ENCODE measurements around the gene KLF6.

KLF6 gene

DNA sequence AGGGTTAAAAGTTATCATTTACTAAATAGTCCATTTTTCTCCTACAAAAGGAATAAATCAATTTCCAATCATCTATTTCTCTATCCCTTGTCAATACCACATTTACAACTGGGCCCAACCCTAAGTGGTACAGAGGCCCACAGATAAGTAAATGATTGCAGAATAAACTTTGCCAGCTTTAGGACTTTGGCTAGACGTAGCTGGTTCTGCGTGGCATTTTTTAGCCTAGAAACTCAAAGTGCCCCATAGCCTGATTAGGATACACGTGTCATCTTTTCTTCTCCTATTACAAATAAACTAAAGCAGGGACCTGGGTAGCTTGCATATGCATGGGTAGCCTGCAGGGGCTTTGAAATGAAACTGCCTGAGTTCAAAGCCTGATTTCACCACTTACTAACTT lies 56.4 kb downstream of the KLF6 start:
- no peak for DNase-seq (ENCODE audit: low read depth)

DNA sequence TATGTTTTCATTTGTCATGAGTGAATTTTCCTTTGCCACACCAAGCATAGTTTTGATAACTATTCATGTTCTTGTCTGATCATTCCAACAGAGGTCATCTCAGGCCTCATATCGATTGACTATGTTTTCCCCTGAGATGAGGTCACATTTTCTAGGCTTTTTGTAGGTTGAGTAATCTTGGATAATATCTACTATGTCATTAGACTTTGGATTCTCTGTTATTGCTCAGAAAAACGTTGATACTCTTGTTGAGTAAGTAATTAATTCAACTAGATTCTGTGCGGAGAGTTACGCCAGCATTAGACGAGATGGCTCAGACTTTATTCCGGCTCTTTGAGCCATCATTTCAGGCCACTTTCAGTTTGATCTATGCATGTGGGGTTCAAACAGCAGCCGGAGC lies 57.7 kb downstream of the KLF6 start:
- DNase-seq (ENCODE audit: low read depth): no peak

Data from stimulated activated CD8-positive, alpha-beta memory T cell treated with anti-CD3 and anti-CD28 coated beads, Interleukin-7, amount 100 ng/mL, for 24 hours (primary cell).